ENCODE data around the gene MYO18B.

MYO18B gene

GRCh38 chr22:25758316-25758715 lies 16.3 kb downstream of the MYO18B start:
- no peak for TF ChIP-seq SPI1 (IDR thresholded peaks at IDR 0.05; ENCODE audit: borderline replicate concordance, low read depth)
- TF ChIP-seq, protein P1, sequence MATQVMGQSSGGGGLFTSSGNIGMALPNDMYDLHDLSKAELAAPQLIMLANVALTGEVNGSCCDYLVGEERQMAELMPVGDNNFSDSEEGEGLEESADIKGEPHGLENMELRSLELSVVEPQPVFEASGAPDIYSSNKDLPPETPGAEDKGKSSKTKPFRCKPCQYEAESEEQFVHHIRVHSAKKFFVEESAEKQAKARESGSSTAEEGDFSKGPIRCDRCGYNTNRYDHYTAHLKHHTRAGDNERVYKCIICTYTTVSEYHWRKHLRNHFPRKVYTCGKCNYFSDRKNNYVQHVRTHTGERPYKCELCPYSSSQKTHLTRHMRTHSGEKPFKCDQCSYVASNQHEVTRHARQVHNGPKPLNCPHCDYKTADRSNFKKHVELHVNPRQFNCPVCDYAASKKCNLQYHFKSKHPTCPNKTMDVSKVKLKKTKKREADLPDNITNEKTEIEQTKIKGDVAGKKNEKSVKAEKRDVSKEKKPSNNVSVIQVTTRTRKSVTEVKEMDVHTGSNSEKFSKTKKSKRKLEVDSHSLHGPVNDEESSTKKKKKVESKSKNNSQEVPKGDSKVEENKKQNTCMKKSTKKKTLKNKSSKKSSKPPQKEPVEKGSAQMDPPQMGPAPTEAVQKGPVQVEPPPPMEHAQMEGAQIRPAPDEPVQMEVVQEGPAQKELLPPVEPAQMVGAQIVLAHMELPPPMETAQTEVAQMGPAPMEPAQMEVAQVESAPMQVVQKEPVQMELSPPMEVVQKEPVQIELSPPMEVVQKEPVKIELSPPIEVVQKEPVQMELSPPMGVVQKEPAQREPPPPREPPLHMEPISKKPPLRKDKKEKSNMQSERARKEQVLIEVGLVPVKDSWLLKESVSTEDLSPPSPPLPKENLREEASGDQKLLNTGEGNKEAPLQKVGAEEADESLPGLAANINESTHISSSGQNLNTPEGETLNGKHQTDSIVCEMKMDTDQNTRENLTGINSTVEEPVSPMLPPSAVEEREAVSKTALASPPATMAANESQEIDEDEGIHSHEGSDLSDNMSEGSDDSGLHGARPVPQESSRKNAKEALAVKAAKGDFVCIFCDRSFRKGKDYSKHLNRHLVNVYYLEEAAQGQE (IDR thresholded peaks at IDR 0.05; ENCODE audit: insufficient replicate concordance, low read depth) = no peak
- no peak for TF ChIP-seq POLR2AphosphoS5 (IDR thresholded peaks at IDR 0.05; ENCODE audit: low read depth)
- TF ChIP-seq, protein P2, sequence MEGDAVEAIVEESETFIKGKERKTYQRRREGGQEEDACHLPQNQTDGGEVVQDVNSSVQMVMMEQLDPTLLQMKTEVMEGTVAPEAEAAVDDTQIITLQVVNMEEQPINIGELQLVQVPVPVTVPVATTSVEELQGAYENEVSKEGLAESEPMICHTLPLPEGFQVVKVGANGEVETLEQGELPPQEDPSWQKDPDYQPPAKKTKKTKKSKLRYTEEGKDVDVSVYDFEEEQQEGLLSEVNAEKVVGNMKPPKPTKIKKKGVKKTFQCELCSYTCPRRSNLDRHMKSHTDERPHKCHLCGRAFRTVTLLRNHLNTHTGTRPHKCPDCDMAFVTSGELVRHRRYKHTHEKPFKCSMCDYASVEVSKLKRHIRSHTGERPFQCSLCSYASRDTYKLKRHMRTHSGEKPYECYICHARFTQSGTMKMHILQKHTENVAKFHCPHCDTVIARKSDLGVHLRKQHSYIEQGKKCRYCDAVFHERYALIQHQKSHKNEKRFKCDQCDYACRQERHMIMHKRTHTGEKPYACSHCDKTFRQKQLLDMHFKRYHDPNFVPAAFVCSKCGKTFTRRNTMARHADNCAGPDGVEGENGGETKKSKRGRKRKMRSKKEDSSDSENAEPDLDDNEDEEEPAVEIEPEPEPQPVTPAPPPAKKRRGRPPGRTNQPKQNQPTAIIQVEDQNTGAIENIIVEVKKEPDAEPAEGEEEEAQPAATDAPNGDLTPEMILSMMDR (IDR thresholded peaks at IDR 0.05; ENCODE audit: insufficient read depth, low read length) = no peak
- TF ChIP-seq GABPA (IDR thresholded peaks at IDR 0.05; ENCODE audit: low read depth) = no peak
- no peak for DNase-seq (ENCODE audit: low read depth in 1 of 2, low spot score in 1 of 2)
- no peak overlapping the region for H3K27ac ChIP-seq (replicated peaks)
- no peak overlapping the region for H3K4me3 ChIP-seq (replicated peaks; ENCODE audit: insufficient read depth, low read length)
- no peaks in the 10 kb centered on the region for H3K27me3 ChIP-seq (ENCODE audit: insufficient read depth, poor library complexity, severe bottlenecking)

DNA sequence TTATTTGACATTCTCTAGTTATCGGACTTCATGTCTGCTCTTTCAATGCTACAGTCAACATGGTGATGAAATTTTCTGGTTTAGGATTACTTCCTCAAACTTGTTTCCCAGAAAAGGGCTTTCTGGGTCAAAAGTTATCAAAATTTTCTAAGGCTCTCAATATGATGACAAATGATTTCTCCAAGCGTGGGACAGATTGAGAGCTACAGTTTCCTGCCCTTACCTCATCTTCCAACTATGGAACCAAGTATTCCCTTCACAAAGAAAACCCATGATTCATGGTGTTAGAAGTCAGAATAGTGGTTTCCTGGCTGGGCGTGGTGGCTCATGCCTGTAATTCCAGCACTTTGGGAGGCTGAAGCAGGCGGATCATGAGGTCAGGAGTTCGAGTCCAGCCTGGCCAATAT lies 17.8 kb downstream of the MYO18B start:
- no peak overlapping the region for H3K27ac ChIP-seq (replicated peaks)
- TF ChIP-seq GABPA (IDR thresholded peaks at IDR 0.05; ENCODE audit: low read depth) (no peak), SPI1 (IDR thresholded peaks at IDR 0.05; ENCODE audit: borderline replicate concordance, low read depth) (no peak), POLR2AphosphoS5 (IDR thresholded peaks at IDR 0.05; ENCODE audit: low read depth) (no peak)
- TF ChIP-seq, protein P2 (IDR thresholded peaks at IDR 0.05; ENCODE audit: insufficient read depth, low read length) = no peak
- TF ChIP-seq, protein P1 (IDR thresholded peaks at IDR 0.05; ENCODE audit: insufficient replicate concordance, low read depth) = no peak
- peak in 1 of 2 experiments; percentile 7 for DNase-seq (ENCODE audit: low read depth in 1 of 2, low spot score in 1 of 2)
- no peaks in the 10 kb centered on the region for H3K27me3 ChIP-seq (ENCODE audit: insufficient read depth, poor library complexity, severe bottlenecking)
- no peak overlapping the region for H3K4me3 ChIP-seq (replicated peaks; ENCODE audit: insufficient read depth, low read length)

DNA sequence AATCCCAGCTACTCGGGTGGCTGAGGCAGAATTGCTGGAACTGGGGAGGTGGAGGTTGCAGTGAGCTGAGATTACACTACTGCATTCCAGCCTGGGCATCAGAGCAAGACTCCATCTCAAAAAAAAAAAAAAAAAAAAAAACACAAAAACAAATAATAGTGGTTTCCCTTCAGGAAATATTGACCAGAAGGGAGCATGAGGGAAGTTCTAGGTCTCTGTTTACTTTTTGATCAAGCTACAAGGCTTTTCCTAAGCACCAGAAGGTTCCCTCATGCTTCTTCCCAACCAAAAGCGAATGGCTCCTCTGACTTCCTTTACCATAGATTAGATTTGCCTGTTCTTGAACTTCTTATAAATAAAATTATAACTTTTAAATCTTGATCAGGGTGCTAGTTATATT lies 18.3 kb downstream of the MYO18B start:
- no peak overlapping the region for H3K4me3 ChIP-seq (replicated peaks; ENCODE audit: insufficient read depth, low read length)
- H3K27ac ChIP-seq (replicated peaks) = no peak overlapping the region
- no peaks in the 10 kb centered on the region for H3K27me3 ChIP-seq (ENCODE audit: insufficient read depth, poor library complexity, severe bottlenecking)
- TF ChIP-seq SPI1 (IDR thresholded peaks at IDR 0.05; ENCODE audit: borderline replicate concordance, low read depth) = no peak
- TF ChIP-seq GABPA (IDR thresholded peaks at IDR 0.05; ENCODE audit: low read depth) = no peak
- TF ChIP-seq, protein P2 (IDR thresholded peaks at IDR 0.05; ENCODE audit: insufficient read depth, low read length) = no peak
- TF ChIP-seq POLR2AphosphoS5 (IDR thresholded peaks at IDR 0.05; ENCODE audit: low read depth) = no peak
- TF ChIP-seq, protein P1 (IDR thresholded peaks at IDR 0.05; ENCODE audit: insufficient replicate concordance, low read depth) = no peak
- DNase-seq (ENCODE audit: low read depth in 1 of 2, low spot score in 1 of 2) = no peak
